Measurements from ENCODE around the gene POLR2L. TPM values are rescaled to one million over a fixed set of nuclear protein-coding genes. Genes with fewer than 3 reads are reported as not detected.

The POLR2L gene
- total and polyA plus RNA-seq, 2 donors (not counting 1 experiment from before 2014, with no cell fraction given) = 44.4 to 80.8 TPM

GRCh38 chr11:797296-798092, 44.8 kb downstream of the POLR2L start:
- Histone ChIP-seq H3K27me3 (replicated peaks in 1 of 4; ENCODE audit: control extremely low read depth in 1 of 4, control insufficient read depth in 3 of 4, insufficient read depth in 4 of 4, low read length in 3 of 4) (no peaks in the 10 kb centered on the region), H3K9me3 (ENCODE audit: control extremely low read depth in 1 of 3, control insufficient read depth in 2 of 3, insufficient read depth in 1 of 3, low read length in 2 of 3) (no peaks in the 10 kb centered on the region), H3K9ac (ENCODE audit: low read length) (peak overlapping the region; percentile 89), H3K36me3 (replicated peaks in 1 of 2; ENCODE audit: control extremely low read depth in 1 of 2, control insufficient read depth in 1 of 2, extremely low read depth in 1 of 2, insufficient read depth in 2 of 2, low read length in 1 of 2) (peaks cover 0 to 11% of the 10 kb centered on the region in 2 experiments), H3K79me2 (ENCODE audit: control insufficient read depth, insufficient read depth, low read length) (peaks cover 68% of the 10 kb centered on the region), H3K4me3 (ENCODE audit: control extremely low read depth in 1 of 5, extremely low read depth in 1 of 5, insufficient read depth in 1 of 5, low read depth in 2 of 5, low read length in 4 of 5) (peak overlapping the region; percentile 19 to 95 (median 93)), H3K27ac (ENCODE audit: low read length in 2 of 2) (peak overlapping the region; percentile 83 to 93), H3K4me1 (ENCODE audit: control insufficient read depth in 2 of 2, insufficient read depth in 2 of 2, low read length in 2 of 2) (peaks cover 17 to 35% of the 10 kb centered on the region in 2 donors), H3K4me2 (replicated peaks; ENCODE audit: low read depth, low read length, poor library complexity, severe bottlenecking) (peak overlapping the region; percentile 99), H4K20me1 (ENCODE audit: control insufficient read depth, insufficient read depth, low read length, poor library complexity, severe bottlenecking) (peaks cover 66% of the 10 kb centered on the region), H2AFZ (ENCODE audit: insufficient read depth, low read depth, low read length, poor library complexity, severe bottlenecking) (peak overlapping the region; percentile 87)
- no peaks in the 10 kb centered on the region for H3K27me3 Mint-ChIP-seq
- ChIA-PET POLR2A (interaction anchor here (1.3 to 2.8 kb wide), 3 partner anchors 8 to 101 kb away, joined by 4 to 12 read pairs (median 6); partner anchors contain the start of gene RPLP2), CTCF (interaction anchor here (1.3 to 1.8 kb wide), 3 partner anchors 14 to 71 kb away, joined by 3 to 5 read pairs (median 4); no protein-coding TSS in a partner anchor)
- peak overlapping the region; percentile 92 for H3K27ac Mint-ChIP-seq
- no peak for TF ChIP-seq CTCF (IDR thresholded peaks at IDR 0.05)
- TF ChIP-seq EZH2 (IDR thresholded peaks at IDR 0.05; ENCODE audit: borderline replicate concordance, insufficient read depth, low read depth, low read length, poor library complexity, severe bottlenecking) = no peak
- DNase-seq (peak; percentile 88), ATAC-seq (ENCODE audit: low read depth) (peak; percentile 46)
- under 1% methylated on average over 56 of the region's 57 CpGs for WGBS (ENCODE audit: insufficient coverage)
- peak overlapping the region; percentile 95 for H3K4me3 Mint-ChIP-seq
- intact Hi-C loops (cut with micrococcal nuclease) = loop anchor here (1.0 to 10.0 kb wide), 10 partner anchors 8 to 590 kb away; partner anchors contain the start of genes BET1L, GATD1, HRAS and LRRC56
- H3K4me1 Mint-ChIP-seq = peaks cover 20% of the 10 kb centered on the region
- no peaks in the 10 kb centered on the region for H3K9me3 Mint-ChIP-seq (ENCODE audit: insufficient read depth)
